Prostate gland (tissue), 2 donors: ENCODE results near the gene NCOA3.

ENCODE experiments used
- CTCF ChIP-seq, 4 experiments: fragments of 200-600 bp in 2 of 4; fragments of 450-650 bp in 2 of 4; sonication (generic) in 2 of 4; IDR thresholded peaks; 1 replicate in 3 of 4; 2 replicates in 1 of 4; pipeline ENCODE4 v1.5.1; 2016 to 2019; ENCODE audit warnings: antibody characterized with exemption in 4 of 4, mild to moderate bottlenecking in 2 of 4, moderate library complexity in 2 of 4
- POLR2AphosphoS5 ChIP-seq: sonication (generic); formaldehyde crosslinking; IDR thresholded peaks from one replicate; pipeline ENCODE4 v1.6.1; 2017; ENCODE audit warnings: antibody characterized with exemption

- TF ChIP-seq POLR2AphosphoS5 (no peak), CTCF (IDR thresholded peaks at IDR 0.05) (no peak)
These were observed 160.0 kb downstream of the NCOA3 start for GRCh38 chr20:47661714-47662113.
